ENCODE data around the gene GTF2IRD1. TPM values are rescaled to one million over a fixed set of nuclear protein-coding genes. Genes with fewer than 3 reads are reported as not detected.
"Not testable (repeated sequence)": the region's sequence is repeated elsewhere in the genome, so short reads cannot be mapped to it uniquely, and the experiment has no call there.

GTF2IRD1 gene
- total RNA-seq, 1 donor from 2014 or later: 32.6 TPM

DNA sequence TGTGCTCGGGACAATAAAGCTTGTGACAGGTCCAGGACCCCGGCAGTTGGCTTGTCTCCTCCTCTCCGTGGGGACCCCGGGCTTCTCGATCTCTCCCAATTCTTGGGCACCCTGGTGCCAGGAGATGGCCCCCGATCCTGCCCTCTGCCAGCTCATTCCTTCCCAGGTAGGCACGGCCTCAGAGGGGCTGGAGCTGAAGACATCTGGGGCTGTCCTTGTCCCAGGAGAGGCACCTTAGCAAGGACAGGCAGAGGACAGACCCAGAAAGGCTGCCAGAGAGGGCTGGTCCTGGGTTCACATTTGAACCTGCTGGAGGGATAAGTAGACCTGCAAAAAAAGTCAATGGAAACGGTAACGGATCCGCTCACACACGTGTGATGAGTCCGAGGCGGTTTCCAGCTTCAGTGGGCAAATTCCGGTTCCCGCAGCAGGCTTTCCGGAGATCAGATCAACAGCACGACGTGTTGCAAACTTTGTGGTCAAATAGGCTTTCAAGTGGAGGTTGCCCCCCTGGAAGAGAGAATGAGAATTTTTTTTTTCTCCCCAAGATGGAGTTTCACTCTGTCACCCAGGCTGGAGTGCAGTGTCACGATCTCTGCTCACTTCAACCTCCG, 47.7 kb upstream of the GTF2IRD1 start:
- H3K4me1 Mint-ChIP-seq (ENCODE audit: unreplicated experiment): peaks cover 4% of the 10 kb centered on the region
- no peak overlapping the region for H3K27ac Mint-ChIP-seq (ENCODE audit: unreplicated experiment)
- TF ChIP-seq, protein P1, sequence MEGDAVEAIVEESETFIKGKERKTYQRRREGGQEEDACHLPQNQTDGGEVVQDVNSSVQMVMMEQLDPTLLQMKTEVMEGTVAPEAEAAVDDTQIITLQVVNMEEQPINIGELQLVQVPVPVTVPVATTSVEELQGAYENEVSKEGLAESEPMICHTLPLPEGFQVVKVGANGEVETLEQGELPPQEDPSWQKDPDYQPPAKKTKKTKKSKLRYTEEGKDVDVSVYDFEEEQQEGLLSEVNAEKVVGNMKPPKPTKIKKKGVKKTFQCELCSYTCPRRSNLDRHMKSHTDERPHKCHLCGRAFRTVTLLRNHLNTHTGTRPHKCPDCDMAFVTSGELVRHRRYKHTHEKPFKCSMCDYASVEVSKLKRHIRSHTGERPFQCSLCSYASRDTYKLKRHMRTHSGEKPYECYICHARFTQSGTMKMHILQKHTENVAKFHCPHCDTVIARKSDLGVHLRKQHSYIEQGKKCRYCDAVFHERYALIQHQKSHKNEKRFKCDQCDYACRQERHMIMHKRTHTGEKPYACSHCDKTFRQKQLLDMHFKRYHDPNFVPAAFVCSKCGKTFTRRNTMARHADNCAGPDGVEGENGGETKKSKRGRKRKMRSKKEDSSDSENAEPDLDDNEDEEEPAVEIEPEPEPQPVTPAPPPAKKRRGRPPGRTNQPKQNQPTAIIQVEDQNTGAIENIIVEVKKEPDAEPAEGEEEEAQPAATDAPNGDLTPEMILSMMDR (IDR thresholded peaks at IDR 0.05; ENCODE audit: unreplicated experiment): no peak
- no peaks in the 10 kb centered on the region for H3K9me3 Mint-ChIP-seq (ENCODE audit: unreplicated experiment)
- DNase-seq (ENCODE audit: low spot score): no peak
- peaks cover 11% of the 10 kb centered on the region for H3K36me3 Mint-ChIP-seq (ENCODE audit: low read depth, unreplicated experiment)
- H3K4me3 Mint-ChIP-seq (ENCODE audit: unreplicated experiment): no peak overlapping the region
- H3K27me3 Mint-ChIP-seq (ENCODE audit: unreplicated experiment): peaks cover 6% of the 10 kb centered on the region

DNA sequence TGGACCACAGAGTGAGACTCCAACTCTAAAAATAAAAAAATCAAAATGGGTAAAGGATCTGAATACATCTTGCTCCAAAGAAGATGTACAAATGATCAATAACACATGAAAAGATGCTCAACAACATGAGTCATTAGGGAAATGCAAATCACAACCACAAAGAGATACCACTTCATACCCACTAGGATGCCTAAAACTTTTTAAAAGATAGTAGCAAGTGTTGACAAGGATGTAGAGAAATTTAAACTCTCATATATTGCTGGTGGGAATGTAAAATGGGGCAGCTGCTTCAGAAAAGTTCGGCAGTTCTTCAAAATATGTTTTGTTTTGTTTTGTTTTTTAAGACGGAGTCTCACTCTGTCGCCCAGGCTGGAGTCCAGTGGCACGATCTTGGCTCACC, 45.7 kb upstream of the GTF2IRD1 start:
- Mint-ChIP-seq H3K27ac (ENCODE audit: unreplicated experiment) (no peak overlapping the region), H3K9me3 (ENCODE audit: unreplicated experiment) (no peaks in the 10 kb centered on the region), H3K36me3 (ENCODE audit: low read depth, unreplicated experiment) (peaks cover 5% of the 10 kb centered on the region), H3K4me3 (ENCODE audit: unreplicated experiment) (no peak overlapping the region), H3K4me1 (ENCODE audit: unreplicated experiment) (peaks cover 4% of the 10 kb centered on the region), H3K27me3 (ENCODE audit: unreplicated experiment) (peaks cover 4% of the 10 kb centered on the region)
- TF ChIP-seq, protein P1 (IDR thresholded peaks at IDR 0.05; ENCODE audit: unreplicated experiment): no peak
- no peak for DNase-seq (ENCODE audit: low spot score)

DNA sequence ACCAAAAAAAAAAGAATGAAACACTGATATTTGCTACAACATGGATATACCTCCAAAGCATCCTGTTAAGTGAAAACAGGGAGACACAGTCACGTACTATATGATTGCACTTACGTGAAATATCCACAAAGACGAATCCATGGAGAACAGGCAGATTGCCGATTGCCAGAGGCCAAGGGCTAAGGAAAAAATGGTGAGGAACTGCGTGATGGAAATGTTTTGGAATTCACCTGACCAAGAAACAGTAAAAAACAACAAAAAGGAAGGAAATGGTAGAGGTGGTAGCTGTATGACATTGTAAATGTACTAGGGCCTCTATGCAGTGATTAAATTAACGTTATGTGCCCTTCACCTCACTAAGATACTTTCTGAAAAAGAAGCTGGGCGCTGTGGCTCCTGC, 44.1 kb upstream of the GTF2IRD1 start:
- Mint-ChIP-seq H3K27me3 (ENCODE audit: unreplicated experiment) (peaks cover 4% of the 10 kb centered on the region), H3K4me3 (ENCODE audit: unreplicated experiment) (peak overlapping the region; percentile 57), H3K9me3 (ENCODE audit: unreplicated experiment) (no peaks in the 10 kb centered on the region), H3K27ac (ENCODE audit: unreplicated experiment) (no peak overlapping the region), H3K4me1 (ENCODE audit: unreplicated experiment) (peaks cover 4% of the 10 kb centered on the region), H3K36me3 (ENCODE audit: low read depth, unreplicated experiment) (no peaks in the 10 kb centered on the region)
- DNase-seq (ENCODE audit: low spot score): no peak
- TF ChIP-seq, protein P1 (IDR thresholded peaks at IDR 0.05; ENCODE audit: unreplicated experiment): no peak

DNA sequence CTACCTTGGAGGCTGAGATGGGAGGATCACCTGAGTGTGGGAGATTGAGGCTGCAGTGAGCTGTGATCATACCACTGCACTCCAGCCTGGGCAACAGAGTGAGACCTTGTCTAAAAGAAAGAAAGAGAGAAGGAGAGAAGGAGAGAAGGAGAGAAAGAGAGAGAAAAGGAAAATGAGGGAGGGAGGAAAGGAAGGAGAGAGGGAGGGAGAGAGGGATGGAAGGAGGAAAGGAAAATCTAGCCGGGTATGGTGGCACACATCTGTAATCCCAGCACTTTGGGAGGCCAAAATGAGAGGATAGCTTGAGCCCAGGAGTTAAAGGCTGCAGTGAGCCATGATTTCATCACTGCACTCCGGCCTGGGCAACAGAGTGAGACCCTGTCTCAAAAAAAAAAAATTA, 42.9 kb upstream of the GTF2IRD1 start:
- TF ChIP-seq, protein P1 (IDR thresholded peaks at IDR 0.05; ENCODE audit: unreplicated experiment): no peak
- Mint-ChIP-seq H3K4me1 (ENCODE audit: unreplicated experiment) (peaks cover 4% of the 10 kb centered on the region), H3K9me3 (ENCODE audit: unreplicated experiment) (no peaks in the 10 kb centered on the region), H3K27ac (ENCODE audit: unreplicated experiment) (no peak overlapping the region), H3K36me3 (ENCODE audit: low read depth, unreplicated experiment) (no peaks in the 10 kb centered on the region), H3K27me3 (ENCODE audit: unreplicated experiment) (peaks cover 4% of the 10 kb centered on the region), H3K4me3 (ENCODE audit: unreplicated experiment) (no peak overlapping the region)
- no peak for DNase-seq (ENCODE audit: low spot score)

DNA sequence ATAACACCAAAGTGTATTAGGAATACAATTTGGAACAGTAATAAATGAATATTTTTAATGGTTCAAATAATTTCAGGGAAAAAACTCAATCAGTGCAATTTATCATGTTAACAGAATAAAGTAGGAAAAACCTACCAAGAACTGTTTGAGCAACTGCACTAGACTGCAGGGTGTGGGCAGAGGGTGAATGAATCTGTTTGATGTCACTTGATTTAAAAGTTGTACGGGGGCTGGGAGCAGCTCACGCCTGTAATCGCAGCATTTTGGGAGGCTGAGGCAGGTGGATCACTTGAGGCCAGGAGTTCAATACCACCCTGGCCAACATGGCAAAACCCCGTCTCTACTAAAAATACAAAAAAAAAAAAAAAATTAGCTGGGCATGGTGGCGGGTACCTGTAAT, 42.1 kb upstream of the GTF2IRD1 start:
- DNase-seq (ENCODE audit: low spot score); H3K9me3 Mint-ChIP-seq (ENCODE audit: unreplicated experiment); H3K36me3 Mint-ChIP-seq (ENCODE audit: low read depth, unreplicated experiment); H3K4me1 Mint-ChIP-seq (ENCODE audit: unreplicated experiment); H3K27ac Mint-ChIP-seq (ENCODE audit: unreplicated experiment); H3K4me3 Mint-ChIP-seq (ENCODE audit: unreplicated experiment); H3K27me3 Mint-ChIP-seq (ENCODE audit: unreplicated experiment): not testable (repeated sequence)

Data from endothelial cell (in vitro differentiated cells).